GM19099 (cell line): ENCODE results near the gene NUP214.

ENCODE experiments used
- POLR2A ChIP-seq: IDR thresholded peaks from 3 replicates; pipeline ENCODE4 v1.6.1; 2011; ENCODE audit warnings: low read depth; ENCODE audit not compliant: insufficient read length; ENCODE audit errors: extremely low read depth

Gene NUP214

DNA sequence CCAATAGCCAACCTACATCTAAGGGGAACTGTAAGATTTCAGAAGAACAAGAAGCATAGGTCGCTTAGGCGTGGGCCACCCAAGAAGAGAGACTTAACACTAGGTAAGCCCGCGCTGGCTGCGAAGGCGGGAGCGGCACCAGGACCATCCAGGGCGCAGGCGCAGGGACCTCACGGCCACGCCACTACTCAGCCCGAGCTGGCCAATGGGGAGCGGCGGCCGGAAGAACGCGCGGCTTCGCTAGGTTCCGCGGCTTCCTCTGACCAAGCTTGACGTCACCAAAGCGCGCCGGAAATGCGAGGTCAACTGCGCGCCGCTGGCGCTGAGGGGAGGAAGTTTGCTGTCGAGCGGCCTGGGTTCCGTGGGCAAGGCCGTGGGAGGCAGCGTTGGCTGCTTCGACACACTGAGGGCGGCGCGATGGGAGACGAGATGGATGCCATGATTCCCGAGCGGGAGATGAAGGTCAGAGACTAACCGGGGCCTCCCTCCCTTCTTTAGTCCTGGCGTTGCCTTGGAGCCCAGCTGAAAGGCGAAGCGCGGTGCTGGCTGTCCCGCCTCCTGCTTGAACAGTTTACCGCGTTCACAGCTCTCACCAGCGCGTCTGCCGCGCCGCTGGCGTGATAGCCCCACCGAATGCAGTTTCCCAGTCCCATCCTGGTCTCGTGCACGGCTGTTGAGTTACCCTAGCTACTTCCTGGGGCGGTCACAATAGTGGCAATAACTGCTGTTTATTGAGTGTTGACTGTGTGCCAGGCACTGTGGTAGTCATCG, at the start of gene NUP214:
TSS of gene NUP214 (plus strand) at position 299 of the 771 bp plus-strand sequence. CDS start at position 418, 119 bp downstream.
- peak; percentile 97 for TF ChIP-seq POLR2A

- no peak for TF ChIP-seq POLR2A
Observed at GRCh38 chr9:131076347-131077195, 48.8 kb upstream of the NUP214 start.

DNA sequence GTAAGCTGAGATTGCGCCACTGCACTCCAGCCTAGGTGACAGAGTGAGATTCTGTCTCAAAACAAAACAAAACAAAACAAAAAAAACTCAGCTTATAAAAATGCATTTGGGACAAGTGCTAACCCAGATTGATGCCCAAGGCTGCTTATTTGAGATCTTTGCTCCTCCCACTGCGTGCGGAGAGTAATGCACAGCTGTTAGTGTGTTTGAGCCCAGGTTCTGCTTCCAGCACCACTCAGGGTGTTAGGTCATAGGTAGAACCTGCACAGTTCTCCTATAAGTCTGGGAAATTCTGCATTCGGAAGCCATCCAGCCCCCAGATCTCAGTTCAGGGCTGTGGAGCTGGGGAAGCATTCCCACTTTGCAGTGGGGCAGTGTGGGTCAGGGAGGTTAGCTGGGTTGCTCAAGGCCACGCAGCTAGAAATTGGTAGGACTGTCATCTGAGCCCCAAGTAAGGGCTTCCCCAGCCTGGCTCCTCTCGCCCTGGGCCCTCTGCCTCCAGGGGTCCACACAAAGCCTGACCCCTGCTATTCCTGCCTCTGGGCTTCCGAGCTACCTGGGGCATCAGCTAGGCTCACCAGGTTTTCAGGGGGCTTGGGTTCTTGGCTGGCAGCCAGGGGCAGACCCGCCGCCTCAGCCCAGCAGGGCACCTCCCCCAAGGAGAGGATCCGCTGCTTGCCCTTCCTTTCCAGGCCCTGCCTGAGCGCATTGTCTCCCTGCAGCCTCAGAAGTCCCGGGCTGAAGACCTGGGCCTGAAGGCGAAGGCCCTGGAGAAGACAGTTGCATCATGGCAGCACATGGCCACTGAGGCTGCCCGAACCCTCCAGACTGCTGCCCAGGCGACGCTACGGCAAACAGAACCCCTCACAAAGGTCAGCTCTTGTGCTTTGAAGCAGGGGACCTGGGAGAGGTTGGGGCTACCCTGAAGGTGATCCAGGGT, 46.7 kb upstream of the NUP214 start:
- no peak for TF ChIP-seq POLR2A

GRCh38 chr9:131080589-131080988, 44.8 kb upstream of the NUP214 start:
- TF ChIP-seq POLR2A = no peak

GRCh38 chr9:131081868-131082267, 43.5 kb upstream of the NUP214 start:
- TF ChIP-seq POLR2A = no peak

GRCh38 chr9:131082774-131083512, 42.4 kb upstream of the NUP214 start:
- no peak for TF ChIP-seq POLR2A

DNA sequence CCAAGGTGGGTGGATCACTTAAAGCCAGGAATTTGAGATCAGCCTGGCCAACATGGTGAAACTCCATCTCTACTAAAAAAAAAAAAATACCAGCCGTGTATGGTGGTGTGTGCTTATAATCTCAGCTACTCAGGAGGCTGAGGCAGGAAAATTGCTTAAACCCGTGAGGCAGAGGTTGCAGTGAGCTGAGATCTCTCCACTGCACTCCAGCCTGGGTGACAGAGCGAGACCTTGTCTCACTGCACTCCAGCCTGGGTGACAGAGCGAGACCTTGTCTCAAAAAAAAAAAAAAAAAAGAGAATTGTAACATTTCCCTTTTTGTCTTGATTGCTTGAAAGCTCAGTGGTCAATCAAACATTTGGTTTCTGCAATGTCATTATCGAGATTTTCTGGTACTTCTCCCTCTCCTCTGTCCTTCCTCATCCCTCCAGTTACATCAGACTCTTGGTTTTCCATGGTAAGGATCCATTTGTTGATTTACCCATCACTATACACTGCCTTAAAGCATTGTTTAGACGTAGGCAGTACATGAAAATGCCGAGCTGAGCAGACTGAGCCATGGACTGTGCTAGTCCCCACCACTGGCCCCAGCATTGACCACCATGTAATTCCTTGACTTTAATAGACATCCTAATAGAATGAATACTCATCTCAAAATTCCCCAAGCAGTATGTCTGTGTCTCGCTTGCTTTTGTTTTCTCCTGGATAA, 40.6 kb upstream of the NUP214 start:
- no peak for TF ChIP-seq POLR2A

DNA sequence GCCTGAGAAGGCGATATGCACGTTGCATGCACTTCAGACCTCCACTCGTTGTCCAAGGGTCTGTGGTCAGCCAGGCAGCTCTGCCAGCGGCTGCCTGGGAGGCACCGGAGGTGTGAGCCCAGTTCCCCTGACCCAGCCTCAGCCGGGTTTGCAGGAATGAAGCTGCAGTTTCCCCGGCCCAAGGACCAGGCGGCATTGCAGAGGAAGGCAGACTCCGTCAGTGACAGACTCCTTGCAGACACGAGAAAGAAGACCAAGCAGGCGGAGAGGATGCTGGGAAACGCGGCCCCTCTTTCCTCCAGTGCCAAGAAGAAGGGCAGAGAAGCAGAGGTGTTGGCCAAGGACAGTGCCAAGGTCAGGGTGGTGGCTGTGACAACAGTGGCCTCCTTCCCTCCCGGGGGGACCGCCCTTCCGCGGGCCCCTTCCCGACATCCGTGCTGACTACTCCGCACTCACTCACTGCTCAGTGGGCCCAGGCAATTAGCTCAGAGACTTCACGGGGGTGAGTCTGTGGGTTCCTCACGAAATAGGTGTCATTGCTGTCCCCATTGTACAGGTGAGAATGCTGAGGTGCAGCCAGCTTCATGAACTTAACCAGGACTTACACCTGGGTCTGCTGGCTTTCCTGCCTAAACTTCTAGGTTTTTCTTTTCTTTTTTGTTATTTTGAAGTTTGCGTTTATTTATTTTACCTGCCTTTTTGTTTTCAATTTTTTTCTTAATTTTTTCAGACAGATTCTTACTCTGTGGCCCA, 39.8 kb upstream of the NUP214 start:
- no peak for TF ChIP-seq POLR2A

DNA sequence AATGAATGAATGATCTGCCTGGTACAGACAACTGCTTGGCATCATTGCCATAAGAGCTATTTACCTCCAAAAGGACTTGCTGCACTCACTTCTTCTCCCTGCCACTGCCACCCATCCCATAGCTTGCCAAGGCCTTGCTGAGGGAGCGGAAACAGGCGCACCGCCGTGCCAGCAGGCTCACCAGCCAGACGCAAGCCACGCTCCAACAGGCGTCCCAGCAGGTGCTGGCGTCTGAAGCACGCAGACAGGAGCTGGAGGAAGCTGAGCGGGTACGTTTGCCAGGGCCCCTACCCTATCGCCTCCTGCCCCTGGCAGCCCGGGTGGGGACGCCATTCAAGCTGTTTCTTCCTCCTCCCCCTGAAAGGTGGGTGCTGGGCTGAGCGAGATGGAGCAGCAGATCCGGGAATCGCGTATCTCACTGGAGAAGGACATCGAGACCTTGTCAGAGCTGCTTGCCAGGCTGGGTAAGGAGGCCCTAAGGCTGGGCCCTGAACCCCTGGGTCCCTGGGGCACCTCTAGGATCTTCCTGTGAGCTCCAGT, 38.0 kb upstream of the NUP214 start:
- no peak for TF ChIP-seq POLR2A

GRCh38 chr9:131090025-131090787, 35.2 kb upstream of the NUP214 start:
- no peak for TF ChIP-seq POLR2A

- TF ChIP-seq POLR2A = no peak
Observed at GRCh38 chr9:131091352-131091992, 33.9 kb upstream of the NUP214 start.

DNA sequence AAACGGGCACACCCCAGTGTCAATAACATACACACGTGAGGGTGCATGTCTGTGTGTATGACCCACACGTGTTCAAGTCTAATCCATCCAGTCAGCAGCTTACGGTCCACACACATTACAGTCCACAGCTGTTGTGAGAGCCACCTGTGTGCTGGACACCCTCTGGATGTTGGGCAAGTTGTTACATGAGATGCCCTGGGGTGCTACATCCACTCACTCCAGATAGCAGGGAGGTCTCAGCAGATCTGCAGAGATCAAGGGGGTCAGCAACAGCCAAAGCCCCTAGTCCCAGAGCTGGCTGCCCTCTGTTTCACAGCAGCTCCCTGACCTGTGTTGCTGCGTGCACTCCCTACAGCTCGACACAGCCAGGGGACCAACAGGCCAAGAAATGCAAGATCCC, 33.4 kb upstream of the NUP214 start:
- TF ChIP-seq POLR2A = no peak
